DMS79 treated with DMSO at 0.1 percent for 48 hours (cell line): ENCODE measurements around the gene SYNPO2.

ENCODE experiments used
- DNase-seq: peaks from one replicate; lab custom pipeline; 2025; lab: John Stamatoyannopoulos, UW

Gene SYNPO2

DNA sequence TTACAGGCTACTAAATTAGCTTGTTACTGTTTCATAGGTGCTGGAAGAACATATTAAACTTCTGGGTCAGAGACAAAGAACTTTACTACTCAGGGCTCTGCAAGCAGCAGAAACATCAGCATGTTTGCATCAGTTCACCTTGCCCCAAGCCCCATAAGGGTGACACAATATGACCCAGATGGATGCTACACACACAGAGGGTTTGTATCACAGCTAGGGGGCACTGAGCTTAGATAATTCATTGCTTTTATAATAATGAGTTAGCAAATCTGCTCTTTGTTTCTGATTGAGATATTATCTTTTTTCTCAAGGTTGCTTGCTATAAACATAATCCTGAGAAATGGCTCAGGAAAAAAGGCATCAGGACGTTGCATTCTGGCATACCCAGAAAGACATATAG lies 4.8 kb upstream of the SYNPO2 start:
- no peak for DNase-seq

- no peak for DNase-seq
Measured at GRCh38 chr4:118884716-118885115, 3.9 kb upstream of the SYNPO2 start.

DNA sequence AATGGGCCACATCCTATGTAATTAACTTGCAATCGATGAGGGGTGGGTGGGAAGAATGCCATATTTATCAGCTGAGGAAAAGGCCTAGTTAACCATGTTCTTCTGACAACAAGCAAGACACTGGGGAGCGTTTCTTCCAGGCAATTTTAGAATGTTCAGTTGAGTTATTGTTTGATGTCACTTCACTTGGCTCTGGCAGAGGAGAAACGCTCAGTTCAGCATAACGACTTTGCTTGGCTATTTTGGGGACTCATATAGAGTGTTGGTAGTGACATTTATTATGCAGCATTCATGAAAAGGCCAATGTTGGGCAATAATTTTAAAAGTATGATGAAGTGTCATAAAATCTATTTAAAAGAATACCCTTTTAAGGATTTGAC lies 648 bp downstream of the SYNPO2 start:
- no peak for DNase-seq

DNA sequence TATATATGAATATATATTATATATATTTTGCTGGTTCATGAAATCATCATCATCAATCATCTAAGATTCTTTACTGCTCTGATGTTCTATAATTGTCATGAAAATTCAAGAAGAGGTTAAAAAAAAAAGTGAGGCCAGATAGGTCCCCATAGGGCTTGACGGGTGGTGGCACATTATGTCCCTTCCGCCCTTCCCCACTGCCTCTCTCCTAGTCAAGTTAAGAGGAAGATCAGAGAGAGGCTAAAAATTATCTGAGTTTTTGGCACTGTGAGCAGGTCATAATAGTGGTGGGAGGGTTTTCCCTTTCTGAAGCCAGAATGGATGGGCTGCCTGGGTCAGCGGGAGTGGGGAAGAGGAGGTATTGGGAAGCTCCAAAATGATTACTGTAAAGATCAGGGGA lies 5.4 kb downstream of the SYNPO2 start:
- DNase-seq = no peak

GRCh38 chr4:118898221-118898620 lies 9.6 kb downstream of the SYNPO2 start:
- DNase-seq = no peak

DNA sequence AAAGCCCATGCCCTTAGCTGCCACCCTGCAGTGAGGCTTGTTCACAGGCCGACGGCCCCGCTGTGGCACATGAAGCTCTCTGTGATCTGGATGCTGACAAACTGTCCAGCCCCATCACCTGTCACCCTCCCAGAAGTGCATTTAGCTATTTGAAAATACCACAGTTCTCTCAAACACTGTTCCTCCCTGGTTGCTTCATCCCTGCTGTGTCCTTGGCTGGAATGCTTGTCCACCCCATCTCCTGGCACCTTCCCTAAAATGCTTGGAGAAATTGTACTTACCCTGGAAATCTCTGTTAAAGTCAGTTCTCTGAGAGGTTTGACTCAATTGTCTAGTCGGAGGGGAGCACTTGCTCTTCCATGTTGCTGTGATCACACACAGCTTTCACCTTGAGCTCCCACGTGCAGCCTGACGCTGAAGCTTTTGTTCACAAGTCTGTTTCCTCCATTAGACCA lies 10.1 kb downstream of the SYNPO2 start:
- no peak for DNase-seq

DNA sequence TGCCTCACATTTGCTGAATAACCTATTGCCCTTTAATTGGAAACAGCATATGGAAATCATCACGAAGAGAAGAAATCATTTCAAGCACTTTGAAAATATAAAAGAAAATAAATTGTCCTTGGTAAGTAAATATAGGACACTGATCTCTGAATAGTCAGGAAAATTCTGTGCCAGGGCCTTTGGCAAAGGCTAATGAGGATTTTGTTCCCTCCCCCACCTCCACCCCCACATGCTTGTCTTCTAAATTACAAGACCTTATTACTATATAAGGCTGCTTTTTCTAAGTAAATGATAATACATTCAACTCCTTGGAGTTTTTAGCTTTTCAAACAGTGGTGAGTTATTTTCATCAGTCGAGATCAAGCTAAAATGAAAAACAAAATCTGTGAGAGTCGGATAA lies 15.8 kb downstream of the SYNPO2 start:
- DNase-seq = no peak

DNA sequence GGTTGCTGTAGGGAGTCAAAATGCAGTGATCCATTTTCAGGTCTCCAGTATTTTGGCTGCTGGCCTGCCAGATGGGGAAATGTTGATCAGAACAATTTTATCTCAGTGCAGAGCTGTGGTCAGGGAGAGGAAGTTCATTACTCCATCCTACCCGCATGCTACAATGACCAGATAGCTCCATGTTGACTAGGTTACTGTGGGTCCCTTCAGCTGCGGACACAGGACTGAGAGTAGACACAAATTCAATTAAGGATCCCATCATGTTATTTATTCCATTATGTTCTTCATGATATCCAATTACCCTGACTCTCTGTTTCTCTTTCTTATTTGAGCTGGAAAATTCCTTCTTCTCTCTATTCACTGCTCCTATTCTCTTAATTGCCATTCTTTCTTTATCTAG lies 16.3 kb downstream of the SYNPO2 start:
- DNase-seq = no peak

DNA sequence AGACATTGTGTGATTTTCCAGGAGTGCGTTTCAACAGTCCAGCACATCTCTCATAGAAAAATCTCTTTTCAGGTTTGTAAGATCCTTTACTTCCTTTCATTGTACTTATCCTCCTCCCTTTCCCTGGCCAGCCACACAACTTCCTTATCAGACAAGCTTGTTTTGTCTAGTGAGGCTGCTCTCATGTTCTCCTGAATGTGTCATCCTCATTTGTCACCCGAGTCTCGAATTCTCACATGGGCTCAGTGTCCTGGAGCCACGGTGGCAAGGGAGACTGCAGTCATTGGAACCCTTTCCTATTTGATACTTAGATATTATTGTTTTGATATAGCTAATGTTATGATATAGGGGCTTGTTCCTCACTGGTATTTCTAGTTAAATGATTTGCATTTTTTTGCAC lies 16.9 kb downstream of the SYNPO2 start:
- DNase-seq = no peak

DNA sequence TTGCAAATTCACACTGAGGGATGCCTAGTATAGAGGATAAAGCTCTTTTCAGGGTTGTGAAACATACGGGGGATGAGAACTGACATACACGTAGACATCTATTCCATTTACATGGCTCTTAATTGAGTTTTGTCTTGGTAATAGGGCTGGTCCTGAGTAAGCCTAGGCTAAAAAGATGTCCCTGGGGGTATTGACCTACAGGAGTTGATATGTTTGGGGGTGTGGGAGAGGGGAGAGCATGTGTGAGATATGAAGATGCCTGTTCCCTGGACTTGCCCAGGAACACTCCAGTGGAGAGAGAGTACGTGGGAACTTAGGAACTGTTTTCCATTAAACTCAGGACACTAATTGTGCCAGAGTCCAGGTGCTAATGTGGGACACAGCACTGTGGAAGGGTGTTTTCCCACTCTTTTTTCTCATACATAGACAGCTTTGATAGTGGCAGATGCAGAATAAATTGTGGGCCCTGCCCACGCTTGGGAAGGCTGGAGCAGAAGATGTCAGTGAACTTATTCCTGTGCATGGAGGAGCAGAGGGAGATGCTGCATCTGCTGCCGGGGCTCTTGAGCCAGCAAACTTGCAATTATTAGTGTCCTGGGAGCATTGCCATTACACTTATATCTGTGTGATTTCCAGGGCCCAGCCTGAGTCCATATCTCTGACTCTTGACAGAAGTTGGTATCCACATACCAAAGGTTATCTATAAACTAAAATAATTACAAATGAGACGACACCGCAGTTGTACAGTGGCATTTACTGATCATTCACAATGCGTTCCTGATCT lies 20.7 kb downstream of the SYNPO2 start:
- no peak for DNase-seq

- no peak for DNase-seq
Measured at GRCh38 chr4:118910221-118910620, 21.6 kb downstream of the SYNPO2 start.

- no peak for DNase-seq
Measured at GRCh38 chr4:118911238-118911703, 22.6 kb downstream of the SYNPO2 start.

DNA sequence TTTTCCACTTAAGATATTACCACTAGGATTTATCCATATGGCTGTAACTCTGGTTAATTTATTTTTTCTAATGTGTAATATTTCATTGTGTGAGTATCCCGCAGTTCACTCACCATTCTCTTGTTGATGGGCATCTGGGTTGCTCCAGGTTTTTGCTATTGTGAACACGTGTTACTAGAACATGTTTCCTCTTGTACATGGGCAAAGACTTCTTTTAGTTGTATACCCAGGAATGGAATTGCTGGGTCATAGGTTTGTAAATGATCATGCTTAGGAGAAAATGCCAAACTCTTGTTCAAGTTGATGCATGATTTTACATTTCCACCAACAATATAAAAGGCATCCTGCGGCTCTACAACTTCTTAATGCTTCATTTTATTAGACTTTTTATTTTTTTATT lies 26.8 kb downstream of the SYNPO2 start:
- no peak for DNase-seq

- DNase-seq = no peak
Measured at GRCh38 chr4:118916691-118917289, 28.1 kb downstream of the SYNPO2 start.

DNA sequence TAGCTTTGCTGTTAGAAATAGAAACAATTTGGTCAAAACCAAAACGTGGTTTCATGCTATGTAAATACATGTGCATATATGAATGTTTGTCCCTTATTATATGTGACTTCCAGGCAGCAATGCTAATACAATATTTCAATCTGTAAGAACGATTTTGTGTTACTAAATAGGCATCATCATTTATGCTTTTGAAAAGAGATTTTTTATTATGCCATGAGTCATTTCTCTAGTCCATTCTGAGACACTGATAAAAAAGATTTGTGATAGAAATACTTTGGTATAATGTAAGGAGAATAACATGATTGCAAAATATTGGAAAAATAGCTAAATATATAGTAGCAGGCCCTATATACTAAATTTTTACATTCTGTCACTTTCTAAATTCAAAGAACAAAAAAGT lies 28.9 kb downstream of the SYNPO2 start:
- DNase-seq = no peak

DNA sequence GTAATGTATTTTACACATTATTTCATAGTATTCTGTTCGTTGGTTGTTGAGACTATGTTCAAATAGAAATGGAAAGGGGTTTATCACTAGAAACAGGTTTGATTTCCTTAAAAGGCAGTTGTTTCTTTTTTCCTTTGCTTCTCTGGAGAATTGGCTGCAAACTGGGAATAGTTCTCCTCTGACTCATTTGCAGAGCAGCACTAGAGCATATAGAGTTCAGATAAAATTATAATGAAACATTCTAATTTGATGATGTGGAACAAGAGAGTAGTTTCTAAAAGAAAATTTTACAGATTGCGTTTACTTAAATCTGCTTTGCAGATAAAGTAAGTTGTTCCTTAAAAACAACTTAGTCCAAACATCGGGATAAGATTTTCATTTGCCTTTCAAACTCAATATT lies 29.7 kb downstream of the SYNPO2 start:
- DNase-seq = no peak

GRCh38 chr4:118920247-118920646 lies 31.6 kb downstream of the SYNPO2 start:
- DNase-seq = no peak

- no peak for DNase-seq
Measured at GRCh38 chr4:118921786-118922185, 33.1 kb downstream of the SYNPO2 start.

DNA sequence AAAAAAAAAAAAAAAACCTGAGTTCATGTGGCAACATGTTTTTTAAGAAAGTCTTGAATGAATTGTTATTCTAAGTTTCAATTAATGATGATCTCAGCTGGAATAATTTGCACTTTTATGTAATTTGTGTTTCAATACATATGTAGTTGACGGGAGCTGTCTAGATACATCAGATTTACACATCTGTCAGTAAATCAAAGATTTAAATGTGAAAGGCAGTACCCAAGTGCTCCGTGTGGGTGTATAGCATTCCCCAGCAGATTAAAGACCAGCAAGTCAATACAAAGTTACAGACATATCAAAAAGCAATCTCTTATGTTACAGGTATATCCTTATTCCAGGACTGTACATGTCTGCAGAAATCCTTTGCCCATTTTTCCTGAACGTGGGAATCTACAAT lies 35.2 kb downstream of the SYNPO2 start:
- no peak for DNase-seq

GRCh38 chr4:118927974-118928373 lies 39.3 kb downstream of the SYNPO2 start:
- no peak for DNase-seq

- no peak for DNase-seq
Measured at GRCh38 chr4:118930255-118930654, 41.6 kb downstream of the SYNPO2 start.

GRCh38 chr4:118931786-118932185 lies 43.1 kb downstream of the SYNPO2 start:
- DNase-seq = no peak

DNA sequence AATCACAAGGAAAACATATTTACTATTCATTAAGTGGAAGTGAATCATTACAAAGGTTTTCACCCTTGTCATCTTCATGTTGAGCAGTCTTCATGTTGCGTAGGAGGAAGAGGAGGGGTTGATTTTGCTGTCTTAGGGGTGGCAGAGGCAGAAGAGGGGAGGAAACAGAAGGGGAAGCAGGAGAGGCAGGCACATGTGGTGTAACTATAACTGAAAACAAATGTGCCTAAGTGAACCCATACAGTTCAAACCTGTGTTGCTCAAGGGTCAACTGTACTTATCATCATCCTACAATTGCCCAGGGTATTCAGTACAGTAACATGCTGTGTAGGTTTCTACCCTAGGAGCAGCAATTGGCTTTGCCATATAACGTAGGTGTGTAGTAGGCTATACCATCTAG lies 47.2 kb downstream of the SYNPO2 start:
- DNase-seq = no peak

GRCh38 chr4:118936406-118936805 lies 47.8 kb downstream of the SYNPO2 start:
- DNase-seq = no peak
